ENCODE data around the gene IZUMO2.

Gene IZUMO2

GRCh38 chr19:50190439-50190891 lies 27.4 kb upstream of the IZUMO2 start:
- no peak overlapping the region for H3K4me3 ChIP-seq (ENCODE audit: low read length)
- DNase-seq (ENCODE audit: low read depth, low spot score) = peak; percentile 51

GRCh38 chr19:50189331-50189730 lies 26.2 kb upstream of the IZUMO2 start:
- H3K4me3 ChIP-seq (ENCODE audit: low read length) = no peak overlapping the region
- DNase-seq (ENCODE audit: low read depth, low spot score) = no peak

GRCh38 chr19:50187937-50188336 lies 24.9 kb upstream of the IZUMO2 start:
- H3K4me3 ChIP-seq (ENCODE audit: low read length) = no peak overlapping the region
- DNase-seq (ENCODE audit: low read depth, low spot score) = no peak

GRCh38 chr19:50184196-50184595 lies 21.1 kb upstream of the IZUMO2 start:
- H3K4me3 ChIP-seq (ENCODE audit: low read length) = no peak overlapping the region
- no peak for DNase-seq (ENCODE audit: low read depth, low spot score)

- H3K4me3 ChIP-seq (ENCODE audit: low read length) = no peak overlapping the region
- DNase-seq (ENCODE audit: low read depth, low spot score) = no peak
Measured at GRCh38 chr19:50181121-50181520, 18.0 kb upstream of the IZUMO2 start.

GRCh38 chr19:50178859-50179537 lies 15.9 kb upstream of the IZUMO2 start:
- H3K4me3 ChIP-seq (ENCODE audit: low read length) = no peak overlapping the region
- no peak for DNase-seq (ENCODE audit: low read depth, low spot score)

- no peak overlapping the region for H3K4me3 ChIP-seq (ENCODE audit: low read length)
- DNase-seq (ENCODE audit: low read depth, low spot score) = no peak
Measured at GRCh38 chr19:50178320-50178719, 15.2 kb upstream of the IZUMO2 start.

GRCh38 chr19:50176775-50177174 lies 13.7 kb upstream of the IZUMO2 start:
- no peak overlapping the region for H3K4me3 ChIP-seq (ENCODE audit: low read length)

GRCh38 chr19:50175924-50176323 lies 12.8 kb upstream of the IZUMO2 start:
- H3K4me3 ChIP-seq (ENCODE audit: low read length) = no peak overlapping the region
- DNase-seq (ENCODE audit: low read depth, low spot score) = no peak

More at GRCh38 chr19:50176775-50177174, 13.7 kb upstream of the IZUMO2 start:
- DNase-seq (ENCODE audit: low read depth, low spot score) = no peak

- H3K4me3 ChIP-seq (ENCODE audit: low read length) = no peak overlapping the region
- no peak for DNase-seq (ENCODE audit: low read depth, low spot score)
Measured at GRCh38 chr19:50174100-50174793, 11.2 kb upstream of the IZUMO2 start.

GRCh38 chr19:50173127-50173526 lies 10.0 kb upstream of the IZUMO2 start:
- no peak for DNase-seq (ENCODE audit: low read depth, low spot score)
- no peak overlapping the region for H3K4me3 ChIP-seq (ENCODE audit: low read length)

GRCh38 chr19:50172726-50173125 lies 9.6 kb upstream of the IZUMO2 start:
- no peak overlapping the region for H3K4me3 ChIP-seq (ENCODE audit: low read length)
- DNase-seq (ENCODE audit: low read depth, low spot score) = no peak

GRCh38 chr19:50171752-50172151 lies 8.7 kb upstream of the IZUMO2 start:
- no peak overlapping the region for H3K4me3 ChIP-seq (ENCODE audit: low read length)
- DNase-seq (ENCODE audit: low read depth, low spot score) = no peak

- no peak overlapping the region for H3K4me3 ChIP-seq (ENCODE audit: low read length)
Measured at GRCh38 chr19:50167314-50167721, 4.2 kb upstream of the IZUMO2 start.

GRCh38 chr19:50159078-50159477 lies 4.0 kb downstream of the IZUMO2 start:
- no peak overlapping the region for H3K4me3 ChIP-seq (ENCODE audit: low read length)
- no peak for DNase-seq (ENCODE audit: low read depth, low spot score)

More at GRCh38 chr19:50167314-50167721, 4.2 kb upstream of the IZUMO2 start:
- no peak for DNase-seq (ENCODE audit: low read depth, low spot score)

- H3K4me3 ChIP-seq (ENCODE audit: low read length) = no peak overlapping the region
- no peak for DNase-seq (ENCODE audit: low read depth, low spot score)
Measured at GRCh38 chr19:50158577-50158976, 4.5 kb downstream of the IZUMO2 start.

- no peak overlapping the region for H3K4me3 ChIP-seq (ENCODE audit: low read length)
- DNase-seq (ENCODE audit: low read depth, low spot score) = no peak
Measured at GRCh38 chr19:50155520-50156109, 7.5 kb downstream of the IZUMO2 start.

- no peak for DNase-seq (ENCODE audit: low read depth, low spot score)
- H3K4me3 ChIP-seq (ENCODE audit: low read length) = no peak overlapping the region
Measured at GRCh38 chr19:50154529-50154928, 8.6 kb downstream of the IZUMO2 start.

GRCh38 chr19:50152578-50152977 lies 10.5 kb downstream of the IZUMO2 start:
- no peak overlapping the region for H3K4me3 ChIP-seq (ENCODE audit: low read length)
- DNase-seq (ENCODE audit: low read depth, low spot score) = no peak

- H3K4me3 ChIP-seq (ENCODE audit: low read length) = no peak overlapping the region
Measured at GRCh38 chr19:50148528-50148927, 14.6 kb downstream of the IZUMO2 start.

More at GRCh38 chr19:50148528-50148927, 14.6 kb downstream of the IZUMO2 start:
- DNase-seq (ENCODE audit: low read depth, low spot score) = no peak

Measured in Jurkat, Clone E6-1 (cell line).